Effector CD8-positive, alpha-beta T cell (primary cell): ENCODE data around the gene RASGEF1C.

Source experiments
- DNase-seq: peaks from one replicate; lab custom pipeline; 2025; lab: John Stamatoyannopoulos, UW

The RASGEF1C gene

DNA sequence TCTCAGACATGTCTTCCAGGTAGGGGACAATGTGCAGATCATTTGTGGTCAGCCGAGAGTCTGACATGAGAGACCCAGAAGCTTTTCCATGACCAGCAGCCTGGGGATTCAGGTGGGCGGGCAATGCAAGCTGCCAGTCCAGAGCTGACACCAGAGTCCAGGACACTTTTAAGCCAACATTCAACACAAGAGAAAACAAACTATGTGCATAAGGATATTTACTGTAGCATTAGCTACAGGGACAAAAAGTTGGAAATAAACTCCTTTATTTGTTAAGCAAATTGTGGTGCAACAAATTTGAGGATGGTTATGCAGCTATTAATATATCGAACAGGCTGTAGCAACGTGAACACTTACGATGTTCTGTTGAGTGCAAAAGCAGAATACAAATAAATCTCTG is 127.5 kb downstream of the RASGEF1C start:
- DNase-seq, result no peak

DNA sequence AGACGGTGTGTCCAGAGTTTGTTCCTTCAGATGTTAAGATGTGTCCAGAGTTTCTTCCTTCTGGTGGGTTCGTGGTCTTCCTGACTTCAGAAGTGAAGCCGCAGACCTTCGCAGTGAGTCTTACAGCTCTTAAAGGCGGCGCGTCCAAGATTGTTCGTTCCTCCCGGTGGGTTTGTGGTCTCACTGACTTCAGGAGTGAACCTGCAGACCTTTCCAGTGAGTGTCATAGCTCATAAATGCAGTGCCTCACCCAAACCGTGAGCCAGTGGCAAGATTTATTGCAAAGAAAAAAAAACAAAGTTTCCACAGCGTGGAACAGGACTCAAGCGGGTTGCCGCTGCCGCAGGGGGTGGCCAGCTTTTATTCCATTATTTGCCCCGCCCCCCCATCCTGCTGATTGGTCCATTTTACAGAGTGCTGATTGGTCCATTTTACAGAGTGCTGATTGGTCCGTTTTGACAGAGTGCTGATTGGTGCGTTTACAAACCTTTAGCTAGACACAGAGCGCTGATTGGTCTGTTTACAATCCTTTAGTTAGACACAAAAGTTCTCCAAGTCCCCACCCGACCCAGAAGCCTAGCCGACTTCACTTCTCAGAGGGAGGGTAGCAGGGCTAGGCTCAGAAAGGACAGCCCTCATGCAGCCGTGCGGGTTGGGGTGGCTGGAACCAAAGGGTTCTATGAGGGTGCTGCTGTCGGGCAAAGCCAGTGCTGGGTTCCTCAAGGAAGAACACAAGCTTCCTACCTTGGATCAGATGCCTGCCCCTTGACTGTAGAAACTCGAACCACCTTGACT is 128.3 kb downstream of the RASGEF1C start:
- peak; percentile 40 for DNase-seq

DNA sequence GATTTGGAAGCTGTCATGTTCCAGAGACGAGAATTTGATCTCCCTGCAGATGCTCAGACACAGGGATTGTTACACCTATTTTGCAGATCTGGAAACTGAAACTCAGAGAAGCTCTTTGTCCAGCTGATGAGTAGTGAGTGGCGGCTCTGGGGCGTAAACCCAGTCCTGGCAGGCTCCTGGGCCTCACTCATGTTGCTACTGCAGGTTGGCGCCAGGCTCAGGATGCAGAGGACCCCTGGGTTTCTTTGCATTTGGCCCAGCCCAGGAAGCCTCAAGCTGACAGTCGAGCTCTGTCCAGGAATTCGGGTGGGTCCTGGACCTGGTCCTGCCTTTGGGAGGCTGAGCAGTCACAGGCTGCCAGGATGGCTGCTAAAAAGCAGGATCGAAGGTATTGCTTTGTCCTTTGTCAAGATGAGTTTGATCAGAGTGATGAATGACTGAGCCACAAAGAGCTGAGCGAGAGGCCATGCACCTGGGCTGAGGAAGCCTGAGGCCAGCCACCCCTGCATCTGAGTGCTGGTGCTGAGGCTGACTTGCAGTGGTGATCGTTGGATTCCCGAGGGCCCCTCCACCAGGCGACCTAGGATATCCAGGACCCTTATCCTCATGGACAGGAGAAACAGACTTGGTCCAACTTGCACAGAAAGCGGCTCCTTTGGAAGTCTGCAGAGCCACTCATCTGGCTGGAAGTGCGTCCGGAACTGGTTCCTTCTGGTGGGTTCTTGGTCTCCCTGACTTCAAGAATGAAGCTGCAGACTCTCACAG is 129.1 kb downstream of the RASGEF1C start:
- no peak for DNase-seq

DNA sequence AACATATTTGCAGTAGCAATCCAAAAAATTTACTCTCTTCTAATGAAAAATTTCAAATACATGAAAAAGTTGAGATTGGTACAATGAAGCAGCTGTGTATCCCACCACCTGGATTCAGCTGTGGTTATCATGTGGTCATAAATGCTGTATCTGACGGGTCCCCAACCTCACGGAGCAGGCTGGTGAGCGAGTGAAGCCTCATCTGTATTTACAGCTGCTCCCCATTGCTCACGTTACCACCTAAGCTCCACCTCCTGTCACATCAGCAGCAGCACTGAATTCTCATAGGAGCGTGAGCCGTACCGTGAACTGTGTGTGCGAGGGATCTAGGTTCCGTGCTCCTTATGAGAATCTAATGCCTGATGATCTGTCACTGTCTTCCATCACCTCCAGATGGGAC is 130.7 kb downstream of the RASGEF1C start:
- no peak for DNase-seq

DNA sequence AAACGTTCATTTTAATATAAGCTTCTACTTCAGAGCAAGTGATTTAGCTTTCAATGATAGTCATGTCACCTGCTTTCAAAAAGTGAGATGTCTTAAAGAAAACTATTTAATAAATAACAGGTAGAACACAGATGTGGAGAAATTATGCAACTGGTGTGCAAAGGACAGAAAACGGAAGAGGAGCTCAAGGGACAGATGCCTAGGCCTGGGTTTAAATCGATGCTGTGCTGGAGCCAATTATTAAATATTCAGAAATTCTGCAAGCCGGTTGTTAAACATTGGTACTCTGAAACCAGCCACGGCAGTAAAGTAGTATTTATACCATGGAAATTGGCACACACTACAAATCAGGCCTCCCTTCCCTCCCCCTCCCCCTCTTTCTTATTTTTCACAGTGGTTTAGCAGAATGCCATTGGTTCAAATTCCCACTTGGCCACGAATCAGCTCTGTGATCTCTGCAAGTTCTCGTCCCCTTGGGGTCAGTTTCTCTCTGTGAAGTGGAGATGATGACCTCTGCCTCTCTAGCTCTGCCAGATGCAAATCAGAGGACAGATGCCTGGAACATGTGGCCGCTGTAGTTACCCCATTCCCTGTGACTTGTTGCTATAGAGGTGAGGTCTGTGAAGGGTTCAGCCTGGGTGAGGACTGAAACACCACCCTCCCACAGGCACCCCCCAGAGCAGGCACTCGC is 131.3 kb downstream of the RASGEF1C start:
- no peak for DNase-seq

DNA sequence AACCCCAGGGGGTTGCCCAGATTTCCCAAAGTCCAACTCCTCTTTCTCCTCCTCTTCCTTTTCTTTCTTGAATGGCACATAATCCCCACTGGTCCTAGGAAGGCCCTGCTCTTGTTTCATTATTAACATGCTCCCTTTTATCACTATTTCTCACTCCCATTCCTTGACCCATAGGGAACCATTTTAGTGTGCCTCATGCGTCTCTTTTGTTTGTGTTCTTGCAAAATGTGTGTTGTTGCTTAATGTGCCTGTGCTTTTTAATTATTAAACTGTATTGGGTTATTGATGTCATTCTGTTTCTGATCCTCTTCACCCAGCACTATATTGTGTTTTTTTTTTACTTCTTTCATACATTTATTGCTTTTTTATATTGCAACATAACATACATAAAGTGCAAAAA is 133.3 kb downstream of the RASGEF1C start:
- DNase-seq, result no peak

DNA sequence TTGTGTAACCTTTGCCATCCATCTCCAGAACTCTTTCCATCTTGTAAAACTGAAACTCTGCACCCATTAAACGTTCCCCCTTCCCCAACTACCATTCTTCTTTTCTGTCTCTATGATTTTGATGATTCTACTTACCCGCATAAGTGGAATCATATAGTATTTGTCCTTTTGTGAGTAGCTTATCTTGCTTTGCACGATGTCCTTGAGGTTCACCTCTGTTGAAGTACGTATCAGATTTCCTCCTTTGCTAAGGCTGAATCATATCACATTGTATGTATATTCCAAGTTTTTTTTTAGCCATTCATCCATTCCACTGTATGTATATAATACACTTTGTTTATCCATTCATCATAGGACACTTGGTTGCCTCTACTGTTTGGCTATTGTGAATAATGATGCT is 134.5 kb downstream of the RASGEF1C start:
- no peak for DNase-seq

DNA sequence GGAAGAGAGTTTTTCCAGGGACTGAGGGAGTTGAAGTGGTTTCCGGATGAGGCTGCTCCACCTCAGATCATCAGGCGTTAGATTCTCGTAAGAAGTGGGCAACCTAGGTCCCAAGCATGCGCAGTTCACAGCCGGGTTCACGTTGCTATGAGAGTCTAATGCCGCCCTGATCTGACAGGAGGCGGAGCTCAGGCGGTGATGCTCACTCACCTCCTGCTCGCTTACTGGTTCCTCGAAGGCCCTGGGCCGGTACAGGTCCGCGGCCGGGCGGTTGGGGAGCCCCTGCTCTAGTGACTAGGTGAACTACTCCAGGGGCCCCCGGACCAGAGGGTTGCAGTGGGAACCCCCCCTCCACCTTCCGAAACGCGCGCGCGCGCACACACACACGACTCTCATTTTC is 136.5 kb downstream of the RASGEF1C start:
- no peak for DNase-seq

DNA sequence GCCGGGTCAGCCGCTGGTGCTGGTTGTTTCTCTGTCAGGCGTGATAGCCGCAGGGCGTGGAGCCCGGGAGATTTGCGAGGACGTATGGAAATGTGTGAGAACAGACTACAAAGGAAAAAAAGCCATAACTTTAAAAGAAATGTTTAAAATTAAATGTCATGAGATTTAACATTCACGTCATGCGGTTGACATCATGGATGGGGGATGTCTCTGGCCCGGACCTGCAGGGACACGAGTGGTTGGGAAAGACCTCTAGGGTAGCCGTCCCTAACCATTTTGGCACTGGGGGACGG is 136.8 kb downstream of the RASGEF1C start:
- no peak for DNase-seq

DNA sequence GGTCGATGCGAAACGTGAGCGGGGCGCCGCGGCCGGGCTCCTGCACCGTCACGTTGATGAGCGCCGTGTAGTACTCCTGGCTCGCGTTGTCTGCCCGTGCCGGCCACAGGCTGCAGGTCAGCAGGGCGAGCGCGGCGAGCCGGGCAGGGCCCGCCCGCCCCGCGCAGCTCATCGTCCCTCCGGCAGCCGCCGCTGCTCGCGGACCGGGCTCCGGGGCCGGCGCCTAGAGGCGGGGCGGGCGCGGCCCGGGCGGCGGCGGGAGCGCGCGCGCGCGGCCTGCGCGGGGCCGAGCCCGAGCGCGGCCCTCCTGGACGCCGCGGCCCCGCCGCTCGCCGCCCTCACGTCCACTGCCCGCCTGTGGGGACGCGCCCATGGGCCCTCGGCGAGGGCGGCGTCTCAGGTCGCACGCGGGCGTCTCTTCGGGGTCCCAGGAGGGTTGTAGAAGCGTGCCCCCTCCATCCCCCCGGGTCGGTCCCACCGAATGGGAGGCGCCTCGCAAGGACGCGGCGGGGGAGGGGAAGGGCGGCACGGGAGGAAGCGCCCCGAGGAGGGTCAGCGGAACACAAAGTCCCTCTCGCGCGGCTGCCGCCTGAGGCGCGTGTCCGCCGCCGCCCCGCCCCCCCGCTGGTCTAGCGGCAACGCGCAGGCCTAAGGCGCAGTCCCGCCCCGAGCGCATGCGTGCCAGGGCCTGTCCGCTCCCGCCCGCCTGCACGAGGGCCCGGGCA is 137.3 kb downstream of the RASGEF1C start, which contains the start of gene RNF130:
RNF130 (minus strand) TSS at position 229 of the 725 bp plus-strand sequence; CDS start at position 172, 57 bp downstream.
- DNase-seq, result peak; percentile 73

DNA sequence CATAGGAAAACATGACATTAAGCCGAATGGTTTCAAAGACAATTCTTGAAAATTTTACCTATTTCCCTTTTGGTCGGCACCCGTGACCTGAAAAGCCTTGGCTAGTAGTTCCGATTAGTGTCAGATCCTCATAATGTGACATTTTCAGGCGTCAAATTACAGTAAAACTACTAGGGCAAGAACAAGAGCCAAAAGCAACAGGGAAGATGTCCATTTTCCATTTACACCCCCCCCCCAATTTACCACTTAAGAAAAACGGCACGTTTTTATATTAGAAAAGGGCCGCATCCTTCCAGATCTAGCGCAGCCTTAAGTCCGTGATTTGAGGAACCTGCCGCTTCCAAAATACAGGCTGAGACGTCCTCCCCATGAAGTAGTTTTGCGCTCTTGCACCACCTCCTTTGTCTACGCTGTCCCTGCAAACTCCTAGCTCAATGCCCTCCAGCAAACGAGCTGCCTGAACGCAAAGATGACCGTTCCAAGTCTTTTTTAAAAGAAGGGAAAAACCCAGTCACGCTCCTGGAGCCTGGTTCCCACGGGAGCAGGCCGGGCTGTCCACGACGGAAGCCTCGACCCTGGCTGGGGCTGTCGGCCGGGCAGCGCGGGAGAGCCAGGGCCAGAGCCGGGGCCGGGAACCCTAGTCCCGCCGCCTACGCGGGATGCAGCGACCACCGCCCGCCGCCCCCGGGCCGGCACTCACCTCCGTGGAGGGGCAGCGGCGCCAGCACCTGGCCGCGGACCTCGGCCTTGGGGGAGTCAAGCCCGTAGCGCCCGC is 138.1 kb downstream of the RASGEF1C start:
- no peak for DNase-seq

DNA sequence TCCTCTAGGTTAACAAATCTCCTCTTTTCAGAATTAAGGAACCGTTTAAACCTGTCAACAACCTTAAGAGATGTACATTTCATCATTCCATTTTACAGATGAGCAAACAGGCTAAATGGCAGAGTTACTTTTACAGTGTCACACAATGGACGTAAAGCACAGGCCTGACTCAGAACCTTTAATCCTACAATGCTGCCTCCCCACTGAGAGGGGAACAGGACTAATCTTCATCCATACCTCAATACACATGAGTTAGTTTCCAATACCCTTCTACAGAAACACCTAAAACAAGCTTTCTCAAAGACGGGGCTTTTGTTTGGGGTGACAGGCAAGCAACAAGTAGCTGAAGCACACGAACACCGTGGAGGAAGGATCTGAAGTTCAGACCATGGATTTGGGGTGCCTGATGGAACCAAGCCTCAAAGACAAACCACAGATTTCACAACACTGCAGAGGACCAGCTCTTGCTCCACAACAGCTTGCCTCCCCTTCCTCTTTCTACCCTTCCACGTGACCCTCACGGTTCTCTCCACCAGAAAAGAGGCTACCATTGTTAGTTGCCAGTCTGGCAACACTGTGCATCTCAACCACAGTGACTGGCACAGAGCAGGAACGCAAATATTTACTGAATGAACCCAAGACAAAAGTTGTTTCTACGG is 139.3 kb downstream of the RASGEF1C start:
- DNase-seq, result no peak

DNA sequence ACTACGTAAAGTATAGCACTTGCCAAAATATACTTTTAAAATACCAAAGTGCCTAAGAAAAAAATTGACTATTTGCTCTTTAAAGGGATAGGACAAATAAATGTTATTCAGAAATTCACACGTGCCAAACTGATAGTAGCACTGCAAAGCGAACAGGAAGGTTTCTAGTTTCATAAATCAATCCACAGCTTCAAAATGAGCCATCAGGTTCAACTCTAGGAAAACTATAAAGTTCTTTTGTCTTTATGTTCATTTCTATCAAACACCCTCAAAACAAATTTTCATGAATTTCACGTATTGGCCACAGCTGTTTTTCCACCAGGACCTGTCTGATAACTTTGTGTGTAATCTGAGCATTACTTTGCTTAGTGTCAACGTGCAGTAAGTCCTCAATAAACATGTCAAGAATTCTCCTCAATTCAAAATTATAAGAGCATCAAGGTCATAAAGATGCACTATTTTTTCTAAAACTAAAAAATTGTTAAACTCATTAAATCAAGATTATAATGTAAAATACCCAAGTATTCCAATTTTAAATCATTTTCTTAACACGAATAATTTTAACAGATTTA is 140.4 kb downstream of the RASGEF1C start:
- DNase-seq, result no peak

DNA sequence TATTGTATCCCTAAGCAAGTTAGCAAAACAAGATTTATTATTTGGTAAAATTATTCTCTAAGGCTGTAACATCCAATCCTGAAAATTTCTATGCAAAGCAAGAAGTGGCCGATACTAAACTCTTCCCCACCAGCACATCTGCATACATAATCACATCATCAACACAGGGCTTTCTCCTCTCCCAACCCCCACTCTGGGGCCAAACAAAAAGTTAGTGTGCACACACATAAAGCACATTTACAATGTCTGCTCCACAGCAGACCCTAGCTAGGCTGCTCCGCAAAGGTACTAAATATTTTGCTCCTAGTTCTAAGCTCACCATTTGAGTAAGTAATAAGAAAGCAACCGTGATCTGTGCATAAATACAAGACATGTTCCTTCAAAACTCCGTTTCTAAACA is 141.0 kb downstream of the RASGEF1C start:
- no peak for DNase-seq

DNA sequence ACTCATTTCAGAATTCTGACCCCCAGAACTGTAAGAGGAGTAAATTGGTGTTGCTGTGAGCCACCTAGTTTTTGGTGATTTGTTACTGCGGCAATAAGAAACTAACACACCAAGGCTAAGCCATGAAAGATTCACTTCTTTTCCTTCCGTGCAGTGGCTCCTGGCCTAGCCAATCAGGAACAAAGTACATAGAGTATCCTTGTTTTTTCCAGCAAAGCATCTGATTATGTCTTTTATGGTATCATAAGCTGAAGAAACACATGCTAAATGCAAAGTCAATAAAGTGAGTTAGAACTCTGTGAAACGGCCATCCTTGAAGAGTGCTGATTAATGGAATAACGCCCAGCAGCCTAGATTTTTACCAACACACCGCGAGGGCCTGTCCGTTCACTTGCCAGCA is 148.8 kb downstream of the RASGEF1C start:
- DNase-seq, result no peak

DNA sequence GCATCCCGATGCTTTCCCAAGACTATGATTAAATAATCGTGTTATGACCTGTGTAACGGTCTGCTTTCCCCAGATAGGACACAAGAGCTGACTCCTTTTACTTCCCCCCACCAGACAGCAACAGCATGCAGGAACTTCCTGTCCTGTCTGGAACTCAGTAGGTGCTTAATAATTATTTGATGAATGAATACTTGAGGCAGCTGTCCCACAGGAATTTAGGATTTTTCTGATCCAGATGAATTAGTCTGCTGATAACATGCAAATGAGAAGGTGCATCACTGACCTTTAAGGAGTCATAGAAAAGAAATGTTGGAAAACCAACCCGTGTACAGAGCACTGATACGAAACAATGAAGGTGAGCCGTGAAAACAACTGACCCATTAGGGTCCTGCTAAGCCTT is 149.7 kb downstream of the RASGEF1C start:
- DNase-seq, result no peak

DNA sequence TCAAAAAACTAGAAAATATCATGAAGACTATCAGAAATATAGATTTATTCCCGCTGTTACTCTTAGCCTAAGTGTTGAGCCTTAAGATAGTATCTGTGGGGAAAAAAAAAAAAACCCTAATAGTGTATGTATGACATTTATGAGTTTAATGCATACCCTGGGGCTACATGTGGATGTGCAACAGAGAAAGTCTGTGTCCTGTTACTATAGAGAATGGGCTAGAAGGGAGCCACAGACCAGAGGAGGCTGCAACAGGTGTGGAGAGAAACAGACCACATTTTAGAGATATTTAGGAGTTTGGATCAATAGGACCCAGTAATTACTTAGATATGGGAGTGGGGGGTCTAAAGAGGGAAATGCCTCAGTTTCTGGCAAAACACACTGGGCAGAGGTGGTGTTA is 152.9 kb downstream of the RASGEF1C start:
- DNase-seq, result no peak

DNA sequence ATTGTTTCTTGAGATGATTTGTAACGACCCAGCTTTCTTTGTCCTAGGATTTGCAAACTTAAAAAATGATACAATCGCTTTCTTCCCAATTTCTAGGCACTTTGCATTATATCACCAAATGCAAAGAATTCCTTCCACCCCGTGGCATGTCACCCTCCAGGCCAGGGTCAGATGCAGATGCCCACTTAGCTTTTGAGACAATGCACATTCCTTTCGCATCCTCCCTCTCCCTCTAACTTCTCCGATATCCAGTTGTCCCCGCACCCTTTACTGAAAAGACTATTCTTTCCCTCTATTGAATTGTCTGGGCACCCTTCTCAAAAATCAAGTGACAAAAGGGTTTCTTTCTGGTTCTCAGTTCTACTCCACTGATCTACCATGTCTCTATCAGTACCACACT is 154.8 kb downstream of the RASGEF1C start:
- no peak for DNase-seq

DNA sequence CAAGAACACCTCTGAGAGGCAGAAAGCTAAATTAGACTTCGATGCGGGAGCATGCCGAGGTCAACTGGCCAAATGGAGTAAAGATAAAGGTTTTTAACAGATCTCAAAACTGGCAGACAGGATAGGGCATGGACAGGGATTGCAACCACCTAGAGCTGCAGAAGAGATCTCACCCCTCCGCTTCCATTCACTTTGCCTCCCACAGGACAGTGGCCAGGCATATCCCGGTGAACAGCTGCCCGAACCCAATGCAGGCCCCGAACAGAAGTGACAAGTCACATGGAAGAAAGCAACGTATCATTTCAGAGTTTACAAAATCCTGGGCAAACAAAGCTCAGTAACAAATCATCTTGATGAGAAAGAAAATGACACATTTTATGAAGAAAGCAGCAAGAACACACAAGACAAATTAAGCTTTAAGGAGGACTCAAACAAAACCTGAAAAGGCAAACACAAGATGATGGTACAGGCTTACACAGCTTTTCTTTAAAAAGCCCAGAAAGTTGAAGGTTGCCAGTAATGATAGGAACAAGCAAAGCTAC is 155.9 kb downstream of the RASGEF1C start:
- DNase-seq, result no peak

DNA sequence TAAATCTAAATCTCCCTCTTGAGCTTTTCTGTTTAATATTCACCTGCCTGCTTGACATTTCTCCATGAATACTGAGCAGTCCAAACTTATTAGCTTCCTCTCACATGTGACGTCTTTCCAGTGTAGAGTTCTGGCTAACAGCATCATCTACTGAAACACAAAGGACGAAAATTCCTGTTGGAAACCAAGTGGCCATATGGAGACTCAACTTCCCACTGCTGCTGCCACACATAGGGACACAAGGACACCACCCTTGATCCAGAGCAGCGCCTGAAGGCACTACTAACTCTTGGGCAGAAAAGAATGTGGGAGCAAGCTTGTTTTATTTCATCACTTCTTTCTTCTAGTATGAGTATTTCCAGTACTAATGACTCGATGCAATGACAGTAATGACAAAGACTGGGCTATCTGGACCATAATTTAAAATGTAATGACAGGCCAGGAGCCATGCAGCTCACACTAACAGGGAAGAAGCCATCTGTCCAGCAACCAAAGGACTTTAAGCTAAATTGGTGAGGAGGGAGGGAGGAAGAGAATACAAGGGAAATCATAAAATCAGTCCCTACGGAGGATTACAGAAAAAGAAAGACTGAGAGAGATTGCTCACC is 156.7 kb downstream of the RASGEF1C start:
- no peak for DNase-seq
